ENCODE data around the gene DENND2C.

Gene DENND2C

GRCh38 chr1:114677691-114678090, 7.8 kb upstream of the DENND2C start:
- DNase-seq, result no peak

GRCh38 chr1:114676115-114676514, 6.3 kb upstream of the DENND2C start:
- no peak for DNase-seq

GRCh38 chr1:114671939-114672275, 2.1 kb upstream of the DENND2C start:
- DNase-seq, result no peak

GRCh38 chr1:114671011-114671938, 1.4 kb upstream of the DENND2C start:
- no peak for DNase-seq

- DNase-seq, result peak; percentile 90
Measured at GRCh38 chr1:114670083-114671010, 498 bp upstream of the DENND2C start.

- DNase-seq, result no peak
Measured at GRCh38 chr1:114668784-114669561, 876 bp downstream of the DENND2C start.

GRCh38 chr1:114668373-114668772, 1.5 kb downstream of the DENND2C start:
- no peak for DNase-seq

- DNase-seq, result no peak
Measured at GRCh38 chr1:114666954-114667353, 2.9 kb downstream of the DENND2C start.

- DNase-seq, result no peak
Measured at GRCh38 chr1:114660238-114660637, 9.6 kb downstream of the DENND2C start.

GRCh38 chr1:114651893-114652292, 18.0 kb downstream of the DENND2C start:
- no peak for DNase-seq

- no peak for DNase-seq
Measured at GRCh38 chr1:114648503-114648902, 21.3 kb downstream of the DENND2C start.

- no peak for DNase-seq
Measured at GRCh38 chr1:114641377-114641776, 28.5 kb downstream of the DENND2C start.

- DNase-seq, result no peak
Measured at GRCh38 chr1:114638910-114639309, 30.9 kb downstream of the DENND2C start.

GRCh38 chr1:114632427-114632826, 37.4 kb downstream of the DENND2C start:
- no peak for DNase-seq

GRCh38 chr1:114627107-114627506, 42.7 kb downstream of the DENND2C start:
- no peak for DNase-seq

- DNase-seq, result no peak
Measured at GRCh38 chr1:114623364-114623763, 46.5 kb downstream of the DENND2C start.

- DNase-seq, result no peak
Measured at GRCh38 chr1:114620419-114620818, 49.4 kb downstream of the DENND2C start.

GRCh38 chr1:114618606-114619005, 51.2 kb downstream of the DENND2C start:
- no peak for DNase-seq

- no peak for DNase-seq
Measured at GRCh38 chr1:114610546-114611245, 59.2 kb downstream of the DENND2C start.

GRCh38 chr1:114609826-114610225, 60.0 kb downstream of the DENND2C start:
- no peak for DNase-seq

GRCh38 chr1:114609026-114609425, 60.8 kb downstream of the DENND2C start:
- DNase-seq, result no peak

- no peak for DNase-seq
Measured at GRCh38 chr1:114607223-114607622, 62.6 kb downstream of the DENND2C start.
